Peyer's patch (tissue), 4 donors: Measurements from ENCODE around the gene POU5F1. TPM values are rescaled to one million over a fixed set of nuclear protein-coding genes. Genes with fewer than 3 reads are reported as not detected.

Experiments used
- DNase-seq, 3 donors: peaks; one replicate each; pipeline ENCODE4 v3.0.0-alpha.2; 2017 to 2019
- H3K27ac ChIP-seq, 4 donors: fragments of 200-600 bp; sonication (generic); one replicate each; pipeline ENCODE4 v1.5.1; 2016 to 2019
- H3K27me3 ChIP-seq, 2 donors: fragments of 200-600 bp; sonication (generic); one replicate each; pipeline ENCODE4 v1.5.1; 2019
- H3K36me3 ChIP-seq, 3 donors: fragments of 200-600 bp; sonication (generic); one replicate each; pipeline ENCODE4 v1.5.1; 2016 to 2019
- H3K4me1 ChIP-seq, 4 donors: fragments of 200-600 bp; sonication (generic); one replicate each; pipeline ENCODE4 v1.5.1; 2016 to 2019
- H3K4me3 ChIP-seq, 4 donors: fragments of 200-600 bp; sonication (generic); 1 replicate in 3 of 4; 2 replicates in 1 of 4; pipeline ENCODE4 v1.5.1; 2016 to 2019; ENCODE audit warnings: mild to moderate bottlenecking in 1 of 4
- H3K9me3 ChIP-seq, 4 donors: fragments of 200-600 bp; sonication (generic); one replicate each; pipeline ENCODE4 v1.5.1; 2016 to 2019; ENCODE audit warnings: mild to moderate bottlenecking in 1 of 4
- CTCF ChIP-seq, 6 experiments: fragments of 450-650 bp in 4 of 6; fragments of 200-600 bp in 2 of 6; sonication (generic) in 1 of 6; IDR thresholded peaks; one replicate each; pipeline ENCODE4 v1.5.1; 2017 to 2019; ENCODE audit warnings: antibody characterized with exemption in 6 of 6, mild to moderate bottlenecking in 3 of 6, moderate library complexity in 1 of 6
- POLR2A ChIP-seq, 2 donors: fragments of 450-650 bp; IDR thresholded peaks; one replicate each; pipeline ENCODE4 v1.5.1; 2017; ENCODE audit warnings: antibody characterized with exemption in 2 of 2, mild to moderate bottlenecking in 2 of 2, moderate library complexity in 2 of 2
- total RNA-seq, 4 donors: library from RNA; depleted of rRNA; stranded (reverse); fragments of >200 nt; gene quantifications; one replicate each; pipeline ENCODE4 v1.1.0, GENCODE V29; 2016

POU5F1 gene
- total RNA-seq, 4 donors from 2014 or later = 14.9 to 121 (median 45.0) TPM

GRCh38 chr6:31145386-31145785 lies 25.1 kb downstream of the POU5F1 start:
- Histone ChIP-seq H3K27ac (peak overlapping the region in 3 of 4 donors; percentile 44 to 91 (median 79)), H3K36me3 (peaks cover 0 to 3% (median 0%) of the 10 kb centered on the region in 3 donors), H3K9me3 (no peaks in the 10 kb centered on the region), H3K27me3 (no peaks in the 10 kb centered on the region), H3K4me1 (peaks cover 0 to 16% (median 0%) of the 10 kb centered on the region in 4 donors), H3K4me3 (peak overlapping the region in 1 of 4 donors; percentile 19)
- no peak for DNase-seq
- TF ChIP-seq CTCF (IDR thresholded peaks at IDR 0.05) = no peak
- no peak for TF ChIP-seq POLR2A (IDR thresholded peaks at IDR 0.05)

- no peaks in the 10 kb centered on the region for H3K27me3 ChIP-seq
- peak in 2 of 3 donors; percentile 61 to 82 for DNase-seq
- H3K4me1 ChIP-seq = peaks cover 0 to 16% (median 0%) of the 10 kb centered on the region in 4 donors
- peak overlapping the region in 3 of 4 donors; percentile 44 to 91 (median 79) for H3K27ac ChIP-seq
- H3K9me3 ChIP-seq = no peaks in the 10 kb centered on the region
- TF ChIP-seq CTCF (IDR thresholded peaks at IDR 0.05) = peak in 1 of 6 experiments; percentile 27
- no peak for TF ChIP-seq POLR2A (IDR thresholded peaks at IDR 0.05)
- H3K4me3 ChIP-seq = peak overlapping the region in 2 of 4 donors; percentile 19 to 32
- H3K36me3 ChIP-seq = no peaks in the 10 kb centered on the region
These were observed 25.5 kb downstream of the POU5F1 start for GRCh38 chr6:31144970-31145340.

GRCh38 chr6:31144296-31144969 lies 26.0 kb downstream of the POU5F1 start:
- H3K9me3 ChIP-seq = no peaks in the 10 kb centered on the region
- peak overlapping the region in 2 of 4 donors; percentile 19 to 32 for H3K4me3 ChIP-seq
- H3K27me3 ChIP-seq = no peaks in the 10 kb centered on the region
- H3K36me3 ChIP-seq = no peaks in the 10 kb centered on the region
- peaks cover 0 to 16% (median 0%) of the 10 kb centered on the region in 4 donors for H3K4me1 ChIP-seq
- peak in 2 of 3 donors; percentile 78 to 84 for DNase-seq
- no peak for TF ChIP-seq CTCF (IDR thresholded peaks at IDR 0.05)
- TF ChIP-seq POLR2A (IDR thresholded peaks at IDR 0.05) = peak; percentile 60 to 84
- H3K27ac ChIP-seq = peak overlapping the region in 3 of 4 donors; percentile 44 to 91 (median 79)

- no peak for DNase-seq
- peak overlapping the region in 3 of 4 donors; percentile 40 to 91 (median 79) for H3K27ac ChIP-seq
- no peaks in the 10 kb centered on the region for H3K9me3 ChIP-seq
- TF ChIP-seq POLR2A (IDR thresholded peaks at IDR 0.05) (no peak), CTCF (IDR thresholded peaks at IDR 0.05) (no peak)
- H3K4me1 ChIP-seq = peaks cover 0 to 17% (median under 1%) of the 10 kb centered on the region in 4 donors
- no peaks in the 10 kb centered on the region for H3K36me3 ChIP-seq
- H3K4me3 ChIP-seq = no peak overlapping the region
- no peaks in the 10 kb centered on the region for H3K27me3 ChIP-seq
These were observed 27.3 kb downstream of the POU5F1 start for GRCh38 chr6:31143148-31143547.

- Histone ChIP-seq H3K4me3 (no peak overlapping the region), H3K27me3 (no peaks in the 10 kb centered on the region), H3K36me3 (no peaks in the 10 kb centered on the region), H3K9me3 (no peaks in the 10 kb centered on the region), H3K4me1 (peaks cover 0 to 23% (median 3%) of the 10 kb centered on the region in 4 donors), H3K27ac (no peak overlapping the region)
- no peak for DNase-seq
- TF ChIP-seq POLR2A (IDR thresholded peaks at IDR 0.05) = no peak
- no peak for TF ChIP-seq CTCF (IDR thresholded peaks at IDR 0.05)
These were observed 28.1 kb downstream of the POU5F1 start for GRCh38 chr6:31142361-31142761.
